NCI-H146 (cell line): Measurements from ENCODE around the gene GAS6.
"Not testable (repeated sequence)": the region's sequence is repeated elsewhere in the genome, so short reads cannot be mapped to it uniquely, and the experiment has no call there.

Experiments
- DNase-seq: peaks from one replicate; lab custom pipeline; 2025; lab: John Stamatoyannopoulos, UW

The GAS6 gene

GRCh38 chr13:113806104-113806471, 57.8 kb downstream of the GAS6 start:
- DNase-seq = no peak

GRCh38 chr13:113805431-113806103, 58.3 kb downstream of the GAS6 start:
- no peak for DNase-seq

GRCh38 chr13:113804703-113805430, 59.0 kb downstream of the GAS6 start:
- no peak for DNase-seq

GRCh38 chr13:113804017-113804702, 59.7 kb downstream of the GAS6 start:
- no peak for DNase-seq

GRCh38 chr13:113803409-113804016, 60.4 kb downstream of the GAS6 start:
- DNase-seq = no peak

GRCh38 chr13:113802761-113803160, 61.1 kb downstream of the GAS6 start:
- DNase-seq = no peak

GRCh38 chr13:113802090-113802531, 61.8 kb downstream of the GAS6 start:
- DNase-seq = no peak

- no peak for DNase-seq
Measured at GRCh38 chr13:113801289-113801961, 62.5 kb downstream of the GAS6 start.

- DNase-seq = no peak
Measured at GRCh38 chr13:113800576-113800926, 63.3 kb downstream of the GAS6 start.

GRCh38 chr13:113798200-113798811, 65.6 kb downstream of the GAS6 start:
- no peak for DNase-seq

- peak; percentile 45 for DNase-seq
Measured at GRCh38 chr13:113796964-113797676, 66.8 kb downstream of the GAS6 start.

- DNase-seq = no peak
Measured at GRCh38 chr13:113796211-113796963, 67.5 kb downstream of the GAS6 start.

- not testable (repeated sequence) for DNase-seq
Measured at GRCh38 chr13:113795362-113795761, 68.5 kb downstream of the GAS6 start.

- DNase-seq = no peak
Measured at GRCh38 chr13:113794764-113795173, 69.1 kb downstream of the GAS6 start.

GRCh38 chr13:113794086-113794485, 69.8 kb downstream of the GAS6 start:
- no peak for DNase-seq

GRCh38 chr13:113793718-113794085, 70.2 kb downstream of the GAS6 start:
- DNase-seq = no peak

- DNase-seq = no peak
Measured at GRCh38 chr13:113792886-113793717, 70.8 kb downstream of the GAS6 start.

GRCh38 chr13:113792236-113792770, 71.6 kb downstream of the GAS6 start:
- DNase-seq = no peak

GRCh38 chr13:113791761-113792160, 72.1 kb downstream of the GAS6 start:
- no peak for DNase-seq
